Measurements from ENCODE around the gene FILIP1L.
A peak's percentile ranks its signal among the peaks of the same experiment; 100 is the strongest.
"Not testable (repeated sequence)": the region's sequence is repeated elsewhere in the genome, so short reads cannot be mapped to it uniquely, and the experiment has no call there.

Gene FILIP1L

GRCh38 chr3:99841949-99842348 lies 272.4 kb downstream of the FILIP1L start:
- DNase-seq (ENCODE audit: low spot score), result not testable (repeated sequence)

- DNase-seq (ENCODE audit: low spot score), result no peak
Measured at GRCh38 chr3:99839613-99840012, 274.7 kb downstream of the FILIP1L start.

- DNase-seq (ENCODE audit: low spot score), result no peak
Measured at GRCh38 chr3:99838755-99839154, 275.5 kb downstream of the FILIP1L start.

GRCh38 chr3:99837715-99838114 lies 276.6 kb downstream of the FILIP1L start:
- DNase-seq (ENCODE audit: low spot score), result no peak

GRCh38 chr3:99836681-99837080 lies 277.6 kb downstream of the FILIP1L start:
- no peak for DNase-seq (ENCODE audit: low spot score)

- DNase-seq (ENCODE audit: low spot score), result no peak
Measured at GRCh38 chr3:99834211-99834957, 279.9 kb downstream of the FILIP1L start.

- no peak for DNase-seq (ENCODE audit: low spot score)
Measured at GRCh38 chr3:99833617-99834205, 280.6 kb downstream of the FILIP1L start.

- DNase-seq (ENCODE audit: low spot score), result no peak
Measured at GRCh38 chr3:99829844-99830243, 284.5 kb downstream of the FILIP1L start.

- peak; percentile 24 for DNase-seq (ENCODE audit: low spot score)
Measured at GRCh38 chr3:99825004-99825640, 289.2 kb downstream of the FILIP1L start.

- DNase-seq (ENCODE audit: low spot score), result no peak
Measured at GRCh38 chr3:99823723-99824711, 290.3 kb downstream of the FILIP1L start.

GRCh38 chr3:99818818-99819217 lies 295.5 kb downstream of the FILIP1L start:
- no peak for DNase-seq (ENCODE audit: low spot score)

GRCh38 chr3:99817437-99818240 lies 296.7 kb downstream of the FILIP1L start, which contains the start of gene CMSS1:
CMSS1 (plus strand) TSS chr3:99817862.
- peak; percentile 82 for DNase-seq (ENCODE audit: low spot score)

- no peak for DNase-seq (ENCODE audit: low spot score)
Measured at GRCh38 chr3:99817047-99817436, 297.3 kb downstream of the FILIP1L start.

- no peak for DNase-seq (ENCODE audit: low spot score)
Measured at GRCh38 chr3:99810403-99810802, 303.9 kb downstream of the FILIP1L start.

- DNase-seq (ENCODE audit: low spot score), result no peak
Measured at GRCh38 chr3:99809565-99809964, 304.7 kb downstream of the FILIP1L start.

GRCh38 chr3:99808163-99808794 lies 306.0 kb downstream of the FILIP1L start:
- peak; percentile 41 for DNase-seq (ENCODE audit: low spot score)

- DNase-seq (ENCODE audit: low spot score), result no peak
Measured at GRCh38 chr3:99805160-99805559, 309.1 kb downstream of the FILIP1L start.

- no peak for DNase-seq (ENCODE audit: low spot score)
Measured at GRCh38 chr3:99803297-99803696, 311.0 kb downstream of the FILIP1L start.

GRCh38 chr3:99799422-99799821 lies 314.9 kb downstream of the FILIP1L start:
- DNase-seq (ENCODE audit: low spot score), result no peak

- DNase-seq (ENCODE audit: low spot score), result no peak
Measured at GRCh38 chr3:99795573-99795972, 318.7 kb downstream of the FILIP1L start.

GRCh38 chr3:99794485-99794884 lies 319.8 kb downstream of the FILIP1L start:
- DNase-seq (ENCODE audit: low spot score), result no peak

Measured in hepatic stellate cell (primary cell).